ENCODE measurements around the gene GPR12.

GRCh38 chr13:26749285-26749684 is 11.3 kb downstream of the GPR12 start:
- no peak for TF ChIP-seq RAD21 (IDR thresholded peaks at IDR 0.05; ENCODE audit: low read length)
- no peak for TF ChIP-seq POLR2A (IDR thresholded peaks at IDR 0.05; ENCODE audit: low read depth, low read length)
- TF ChIP-seq CTCF (conservative IDR thresholded peaks at IDR 0.05; ENCODE audit: low read depth, low read length), result no peak
- no peak for TF ChIP-seq USF2 (IDR thresholded peaks at IDR 0.05; ENCODE audit: low read depth, low read length)
- no peak for TF ChIP-seq MAZ (IDR thresholded peaks at IDR 0.05; ENCODE audit: borderline replicate concordance, low read depth, low read length)
- TF ChIP-seq RCOR1 (IDR thresholded peaks at IDR 0.05; ENCODE audit: insufficient replicate concordance, low read length), result no peak
- no peak for TF ChIP-seq SMC3 (IDR thresholded peaks at IDR 0.05; ENCODE audit: low read depth, low read length)
- no peak for TF ChIP-seq CHD1 (IDR thresholded peaks at IDR 0.05; ENCODE audit: low read depth, low read length)
- no peak for TF ChIP-seq CEBPB (IDR thresholded peaks at IDR 0.05; ENCODE audit: low read depth, low read length)
- TF ChIP-seq RFX5 (IDR thresholded peaks at IDR 0.05; ENCODE audit: low read depth, low read length), result no peak
- no peak for TF ChIP-seq FOS (IDR thresholded peaks at IDR 0.05; ENCODE audit: low read depth, low read length)

All from IMR-90 (cell line).